Calu3 (cell line): ENCODE data around the gene GPR142. TPM values are rescaled to one million over a fixed set of nuclear protein-coding genes. Genes with fewer than 3 reads are reported as not detected.
A peak's percentile ranks its signal among the peaks of the same experiment; 100 is the strongest.

Source experiments
- BruUV-seq: library from RNA; stranded (reverse); fragments of 400-500 nt; replicated peaks from 2 replicates; lab custom pipeline; 2021; lab: Mats Ljungman, UMichigan
- CTCF ChIA-PET: fragments of 300-600 bp; sonication (Branson Sonifier 250); formaldehyde crosslinking; loops from one replicate; lab custom pipeline; 2022; ENCODE audit warnings: antibody characterized with exemption; lab: Charles Lee
- DNase-seq: peaks from one replicate; pipeline ENCODE4 v3.0.0; 2022
- H3K27ac Mint-ChIP-seq: one replicate; pipeline ENCODE4 v1.8.0; 2022; ENCODE audit warnings: mixed read lengths; ENCODE audit not compliant: unreplicated experiment
- H3K27me3 Mint-ChIP-seq: one replicate; pipeline ENCODE4 v1.8.0; 2022; ENCODE audit warnings: mixed read lengths; ENCODE audit not compliant: unreplicated experiment
- H3K36me3 Mint-ChIP-seq: one replicate; pipeline ENCODE4 v1.8.0; 2022; ENCODE audit warnings: mild to moderate bottlenecking, moderate library complexity, mixed read lengths; ENCODE audit not compliant: insufficient read depth, unreplicated experiment
- H3K4me1 Mint-ChIP-seq: one replicate; pipeline ENCODE4 v1.8.0; 2022; ENCODE audit warnings: mild to moderate bottlenecking, low read depth, mixed read lengths; ENCODE audit not compliant: unreplicated experiment
- H3K4me3 Mint-ChIP-seq: one replicate; pipeline ENCODE4 v1.8.0; 2022; ENCODE audit warnings: mild to moderate bottlenecking, low read depth, moderate library complexity, mixed read lengths; ENCODE audit not compliant: unreplicated experiment
- H3K9me3 Mint-ChIP-seq: one replicate; pipeline ENCODE4 v1.8.0; 2022; ENCODE audit warnings: low read depth, mixed read lengths; ENCODE audit not compliant: unreplicated experiment
- CTCF ChIP-seq: fragments of 200-600 bp; IDR thresholded peaks from one replicate; pipeline ENCODE4 v1.8.0; 2022; ENCODE audit warnings: antibody characterized with exemption; ENCODE audit not compliant: unreplicated experiment
- intact Hi-C: fragments of 100-400 bp; cut with micrococcal nuclease; formaldehyde crosslinking; loops from one replicate; pipeline ENCODE4 v1.10.0; 2022; ENCODE audit not compliant: unreplicated experiment
- total RNA-seq: library from RNA; stranded (reverse); gene quantifications from 2 replicates; pipeline ENCODE4 v1.2.3, GENCODE V29; 2022

Gene GPR142
- total RNA-seq, 1 experiment from 2014 or later = not detected

GRCh38 chr17:74374858-74375257 is 7.6 kb downstream of the GPR142 start:
- no peaks in the 10 kb centered on the region for H3K9me3 Mint-ChIP-seq
- intact Hi-C loops = loop anchor here (5.0 kb wide), 1 partner anchor 157 kb away; the partner anchor contains the start of gene CD300LB

GRCh38 chr17:74379495-74380085 is 12.3 kb downstream of the GPR142 start:
- H3K36me3 Mint-ChIP-seq = peaks cover 5% of the 10 kb centered on the region
- H3K4me3 Mint-ChIP-seq = no peak overlapping the region
- peaks cover 42% of the 10 kb centered on the region for H3K27me3 Mint-ChIP-seq
- TF ChIP-seq CTCF = peak; percentile 93
- DNase-seq = peak; percentile 95
- H3K9me3 Mint-ChIP-seq = no peaks in the 10 kb centered on the region
- peaks cover 18% of the 10 kb centered on the region for H3K4me1 Mint-ChIP-seq
- CTCF ChIA-PET = interaction anchor here (0.6 to 3.3 kb wide), 15 partner anchors 11 to 153 kb away, joined by 3 to 37 read pairs (median 4); partner anchors contain the start of gene GPR142
- BruUV-seq = no TSS peak
- no peak overlapping the region for H3K27ac Mint-ChIP-seq
- intact Hi-C loops = loop anchor here (1.0 to 5.0 kb wide), 3 partner anchors 78 to 153 kb away; partner anchors contain the start of gene CD300LB

More at GRCh38 chr17:74374858-74375257, 7.6 kb downstream of the GPR142 start:
- Mint-ChIP-seq H3K27me3 (peaks cover 50% of the 10 kb centered on the region), H3K36me3 (peaks cover 2% of the 10 kb centered on the region), H3K4me3 (no peak overlapping the region), H3K27ac (no peak overlapping the region), H3K4me1 (peaks cover 2% of the 10 kb centered on the region)
- DNase-seq = no peak
- BruUV-seq = no TSS peak
- CTCF ChIA-PET = no interaction called here
- TF ChIP-seq CTCF = no peak

GRCh38 chr17:74380086-74380958 is 13.0 kb downstream of the GPR142 start:
- Mint-ChIP-seq H3K4me1 (peaks cover 18% of the 10 kb centered on the region), H3K27ac (peak overlapping the region; percentile 28), H3K27me3 (peaks cover 36% of the 10 kb centered on the region), H3K36me3 (peaks cover 5% of the 10 kb centered on the region), H3K9me3 (no peaks in the 10 kb centered on the region), H3K4me3 (no peak overlapping the region)
- peak; percentile 17 for TF ChIP-seq CTCF
- intact Hi-C loops = loop anchor here (1.0 kb wide), 1 partner anchor 113 kb away; no protein-coding TSS in a partner anchor
- peak; percentile 49 for DNase-seq
- CTCF ChIA-PET = interaction anchor here (1.2 to 3.3 kb wide), 6 partner anchors 12 to 77 kb away, joined by 3 to 37 read pairs (median 10); partner anchors contain the start of gene GPR142
- no TSS peak for BruUV-seq
